ENCODE measurements around the gene SCAMP3.
"Not testable (repeated sequence)": the region's sequence is repeated elsewhere in the genome, so short reads cannot be mapped to it uniquely, and the experiment has no call there.

The SCAMP3 gene

DNA sequence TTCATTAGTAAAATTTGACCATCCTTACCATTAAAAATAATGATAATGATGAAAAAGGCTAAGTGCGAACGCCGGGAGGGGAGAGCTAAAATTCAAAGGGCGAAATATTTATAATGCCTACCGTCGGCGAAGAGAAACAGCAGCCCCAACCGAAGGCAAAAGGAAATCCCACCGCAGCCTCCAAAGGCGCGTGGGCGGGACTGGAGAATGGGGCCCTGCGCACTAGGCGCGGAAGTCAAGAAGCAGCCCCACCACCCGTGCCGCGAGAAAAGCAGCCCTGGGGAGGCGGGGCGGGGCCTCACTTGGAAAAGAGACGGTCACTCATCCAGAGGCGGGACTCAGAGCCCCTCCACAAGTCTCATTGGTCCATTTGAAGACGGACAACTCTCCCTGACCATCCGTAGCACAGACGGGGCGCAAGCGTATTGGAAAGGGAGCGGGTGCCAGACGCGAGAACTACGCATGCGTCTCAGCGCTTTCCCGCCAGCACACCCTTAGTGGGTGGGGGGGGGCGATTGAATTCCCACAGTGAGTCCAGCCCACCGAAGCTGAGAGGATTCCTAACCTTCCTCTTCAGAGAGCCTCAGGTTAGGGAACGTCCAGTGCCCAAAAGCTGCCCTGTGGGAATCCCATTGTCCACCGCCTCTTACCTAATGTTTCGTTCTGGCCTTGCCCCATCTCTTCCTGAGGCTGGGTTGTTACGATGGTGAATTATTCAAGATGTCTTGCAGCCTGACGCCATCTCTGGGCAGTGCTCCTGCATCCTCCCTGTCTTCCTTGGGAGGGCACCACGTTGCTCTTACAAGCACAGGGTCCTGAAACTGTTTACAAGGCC, 34.7 kb downstream of the SCAMP3 start:
- peak; percentile 99 for DNase-seq (ENCODE audit: low spot score)

DNA sequence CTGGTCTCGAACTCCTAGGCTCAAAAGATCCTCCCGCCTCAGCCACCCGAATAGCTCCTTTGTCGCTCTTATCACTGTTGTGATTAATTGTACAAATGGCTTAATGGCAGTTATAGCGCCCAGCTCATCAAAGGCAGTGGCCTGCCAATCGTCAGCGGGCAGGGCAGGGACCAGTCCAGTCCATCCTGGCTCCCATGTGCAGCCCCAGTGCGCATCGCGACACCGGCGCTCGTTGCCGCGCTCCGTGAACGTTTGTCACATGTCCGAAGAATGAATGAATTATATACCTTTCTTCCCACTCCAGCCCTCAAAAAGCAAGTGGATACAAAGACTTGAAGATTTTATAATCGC, 35.3 kb downstream of the SCAMP3 start:
- DNase-seq (ENCODE audit: low spot score) = no peak

DNA sequence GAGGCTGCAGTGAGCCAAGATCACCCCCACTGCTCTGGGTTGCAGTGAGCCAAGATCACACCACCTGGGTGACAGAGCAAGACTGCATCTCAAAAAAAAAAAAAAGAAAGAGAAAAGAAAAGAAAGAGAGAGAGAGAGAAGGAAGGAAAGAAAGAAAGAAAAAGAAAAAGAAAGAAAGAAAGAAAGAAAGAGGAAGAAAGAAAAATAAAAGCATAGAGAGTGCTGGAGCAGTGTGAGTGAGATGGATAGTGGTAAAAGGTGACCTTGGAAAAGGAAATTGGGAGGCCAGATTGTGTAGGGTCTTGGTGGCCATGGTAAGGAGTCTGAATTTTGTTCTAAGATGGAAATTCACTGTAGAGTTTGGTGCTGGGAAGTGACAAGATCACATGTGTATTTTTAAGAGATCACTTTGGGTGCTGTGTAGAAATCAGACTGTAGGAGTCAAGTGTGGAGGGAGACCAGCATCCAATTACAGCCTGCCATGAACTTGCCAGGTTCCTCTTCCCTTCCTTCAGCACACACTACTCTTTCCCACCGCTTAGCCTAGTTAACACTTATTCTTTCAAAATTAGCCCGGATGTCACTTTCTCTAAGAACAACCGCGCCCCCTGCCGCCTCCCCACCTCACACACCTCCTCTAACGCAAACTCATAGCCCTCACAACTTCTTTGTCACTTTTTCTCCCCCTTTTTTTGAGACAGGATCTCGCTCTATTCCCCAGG, 35.8 kb downstream of the SCAMP3 start:
- peak; percentile 80 for DNase-seq (ENCODE audit: low spot score)

DNA sequence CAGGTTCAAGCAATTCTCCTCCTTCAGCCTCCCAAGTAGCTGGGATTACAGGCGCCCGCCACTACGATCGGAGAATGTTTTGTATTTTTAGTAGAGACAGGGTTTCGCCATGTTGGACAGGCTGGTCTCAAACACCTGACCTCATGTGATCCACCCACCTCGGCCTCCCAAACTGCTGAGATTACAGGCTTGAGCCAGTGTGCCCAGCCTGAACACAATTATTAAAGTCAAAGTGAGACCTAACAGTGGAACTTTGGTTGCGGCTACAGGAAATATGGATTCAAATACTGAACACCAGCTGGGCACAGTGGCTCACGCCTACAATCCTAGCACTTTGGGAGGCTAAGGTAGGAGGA, 36.8 kb downstream of the SCAMP3 start:
- DNase-seq (ENCODE audit: low spot score) = not testable (repeated sequence)

DNA sequence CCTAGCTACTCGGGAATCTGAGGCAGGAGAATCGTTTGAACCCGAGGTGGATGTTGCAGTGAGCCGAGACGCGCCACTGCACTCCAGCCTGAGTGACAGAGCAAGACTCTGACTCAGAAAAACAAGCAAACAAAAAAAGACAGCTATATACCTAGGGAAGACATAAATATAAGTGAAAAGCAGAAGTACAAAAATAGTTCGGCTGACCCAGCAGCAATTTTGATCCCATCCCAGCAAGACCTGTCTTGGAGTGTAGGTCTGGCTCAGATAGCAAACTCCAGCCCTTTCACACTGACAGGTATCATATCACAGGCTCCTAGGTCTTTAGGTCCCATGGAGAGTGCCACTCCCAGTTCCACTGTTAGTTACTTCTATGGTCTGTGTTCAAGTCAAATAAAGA, 39.1 kb downstream of the SCAMP3 start:
- DNase-seq (ENCODE audit: low spot score) = no peak

DNA sequence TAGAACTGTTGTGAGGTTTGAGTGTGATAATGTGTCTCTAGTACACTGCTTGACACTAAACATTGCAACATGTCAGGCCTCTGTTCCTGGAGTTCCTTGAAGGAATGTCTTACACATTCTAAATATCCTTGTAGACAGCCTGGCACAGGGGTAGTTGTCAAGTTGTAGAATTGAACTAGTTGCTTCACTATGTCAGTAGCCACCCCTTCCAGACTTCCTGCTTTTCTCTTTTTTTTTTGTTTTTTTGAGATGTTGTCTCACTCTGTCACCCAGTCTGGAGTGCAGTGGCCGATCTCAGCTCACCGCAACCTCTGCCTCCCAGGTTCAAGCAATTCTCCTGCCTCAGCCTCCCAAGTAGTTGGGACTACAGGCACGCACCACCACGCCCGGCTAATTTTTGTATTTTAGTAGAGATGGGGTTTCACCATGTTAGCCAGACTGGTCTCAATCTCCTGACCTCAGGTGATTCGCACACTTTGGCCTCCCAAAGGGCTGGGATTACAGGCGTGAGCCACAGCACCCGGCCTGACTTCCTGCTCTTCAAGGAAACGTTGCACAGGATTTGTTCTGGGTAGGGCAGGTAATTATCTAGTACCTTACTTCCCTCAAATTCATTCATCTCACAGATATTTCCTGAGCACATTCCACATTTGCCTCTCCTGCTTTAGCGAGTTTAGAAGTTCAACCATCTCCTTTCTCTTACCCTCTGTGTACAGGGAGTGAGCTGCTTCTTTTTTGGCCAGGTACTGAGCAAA, 41.8 kb downstream of the SCAMP3 start:
- not testable (repeated sequence) for DNase-seq (ENCODE audit: low spot score)

DNA sequence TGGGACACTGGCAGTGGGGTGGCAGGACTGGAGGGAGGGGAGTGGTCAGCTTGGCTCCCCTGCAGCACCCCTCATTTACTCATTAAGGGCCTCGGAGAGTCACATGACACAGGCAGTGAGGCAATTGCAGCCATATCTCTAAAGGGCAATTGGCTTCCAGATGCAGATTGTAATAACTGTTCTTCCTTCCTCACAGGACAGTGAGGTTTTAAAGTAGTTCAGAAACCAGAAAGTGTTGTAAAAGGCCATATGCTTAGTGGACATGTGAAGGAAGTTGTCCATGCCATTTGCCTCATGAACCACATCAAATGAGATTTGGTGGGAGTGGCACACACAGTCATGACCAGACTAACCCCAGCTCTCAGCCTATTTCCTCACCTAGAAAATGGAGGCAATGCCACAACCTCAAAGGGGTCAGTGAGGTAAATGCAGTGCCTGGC, 42.5 kb downstream of the SCAMP3 start:
- no peak for DNase-seq (ENCODE audit: low spot score)

DNA sequence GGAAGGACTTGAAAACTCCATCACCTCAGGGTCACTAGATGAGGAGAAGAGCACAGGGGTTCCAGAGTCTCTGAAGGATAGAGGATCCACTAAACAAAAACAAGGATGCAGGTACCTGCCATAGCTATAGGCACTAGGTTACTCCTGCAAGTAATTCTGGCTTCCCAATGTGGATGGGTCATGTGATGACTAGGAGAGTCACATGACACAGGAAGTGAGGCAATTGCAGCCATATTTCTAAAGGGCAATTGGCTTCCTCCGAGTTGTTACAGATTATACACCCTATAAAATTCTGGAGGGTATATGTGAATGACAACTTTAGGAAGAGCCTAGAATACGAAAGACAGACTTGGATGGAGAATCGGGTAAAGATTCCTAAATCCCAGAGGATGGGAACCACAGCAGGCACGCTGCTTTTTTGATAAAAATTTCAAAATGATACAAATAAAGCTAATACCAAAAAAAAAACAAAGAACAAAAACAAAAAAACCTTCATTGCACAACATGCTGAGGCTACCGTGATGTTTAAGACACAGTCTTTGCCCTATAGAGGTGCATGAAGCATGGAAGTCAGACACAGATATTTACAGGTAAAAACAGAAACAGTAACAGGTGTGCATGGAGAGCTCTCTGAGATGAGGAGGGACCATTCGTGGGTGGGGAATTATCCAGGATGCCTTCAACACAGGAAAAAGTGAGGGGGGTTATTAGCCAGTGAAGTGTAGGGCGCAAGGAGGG, 43.1 kb downstream of the SCAMP3 start:
- no peak for DNase-seq (ENCODE audit: low spot score)

DNA sequence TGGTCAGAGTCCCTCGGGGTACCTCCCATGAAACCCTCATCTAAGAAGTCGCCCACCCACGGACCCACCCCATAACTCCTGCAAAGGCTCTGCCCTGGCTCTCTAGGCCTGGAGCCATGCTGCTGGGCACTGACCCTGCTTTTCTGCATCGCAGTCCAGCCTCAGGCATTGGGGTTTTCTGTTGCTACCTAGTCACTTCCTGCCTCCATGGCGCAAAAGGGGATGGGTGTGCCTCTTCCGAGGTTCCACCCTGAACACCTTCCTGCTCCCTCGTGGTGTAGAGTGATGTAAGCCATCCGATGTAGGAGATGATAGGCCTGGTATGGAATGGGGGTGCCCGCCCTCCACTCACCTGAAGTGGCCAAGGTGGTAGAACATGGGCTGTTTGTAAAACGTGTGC, 47.5 kb downstream of the SCAMP3 start:
- not testable (repeated sequence) for DNase-seq (ENCODE audit: low spot score)

DNA sequence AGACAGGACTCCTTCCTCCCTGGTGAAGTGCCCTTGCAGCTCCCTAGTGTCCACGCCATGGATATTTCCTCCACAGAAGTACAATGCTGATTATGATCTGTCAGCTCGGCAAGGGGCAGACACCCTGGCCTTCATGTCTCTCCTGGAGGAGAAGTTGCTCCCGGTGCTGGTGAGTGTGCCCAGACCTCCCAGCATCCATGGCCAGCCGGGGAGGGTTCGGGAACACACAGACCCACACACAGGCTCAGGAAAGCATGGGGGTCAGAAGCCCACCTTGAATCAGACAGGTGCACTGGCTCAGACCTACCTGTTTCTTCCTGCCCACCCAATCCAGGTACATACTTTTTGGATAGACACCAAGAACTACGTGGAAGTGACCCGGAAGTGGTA, 50.1 kb downstream of the SCAMP3 start:
- not testable (repeated sequence) for DNase-seq (ENCODE audit: low spot score)

DNA sequence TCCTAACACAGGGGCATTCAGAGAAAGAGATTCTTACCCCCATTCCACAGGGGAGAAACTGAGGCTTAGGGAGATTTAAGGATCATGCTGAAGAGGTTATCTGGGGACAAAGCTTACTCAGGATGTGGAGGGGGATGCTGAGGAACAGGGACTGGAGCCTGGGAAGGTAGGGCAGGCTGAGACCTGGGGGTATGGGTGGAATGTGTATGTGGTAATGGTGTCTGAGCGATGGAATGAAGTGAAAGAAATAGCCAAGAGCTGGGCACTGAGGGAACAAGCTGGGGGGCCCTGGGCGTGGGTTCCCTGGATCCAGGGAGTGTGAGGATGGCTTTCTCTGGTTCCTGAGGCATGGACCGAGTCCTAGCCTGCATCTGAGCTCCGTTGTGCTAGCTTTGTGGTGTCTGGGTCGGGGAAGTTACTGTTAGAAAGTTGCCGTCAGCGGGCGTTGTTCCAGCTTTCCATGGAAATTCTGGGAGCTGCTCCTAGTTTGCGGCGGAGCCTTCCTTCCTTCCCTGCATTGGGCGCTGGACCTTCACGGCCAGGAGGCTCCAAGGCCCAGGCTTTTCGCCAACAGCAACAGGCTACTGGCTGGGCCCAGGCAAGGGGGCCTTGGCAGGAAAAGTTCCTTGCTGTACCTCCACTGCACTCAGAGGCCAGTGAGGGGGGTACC, 50.6 kb downstream of the SCAMP3 start:
- peak; percentile 81 for DNase-seq (ENCODE audit: low spot score)

DNA sequence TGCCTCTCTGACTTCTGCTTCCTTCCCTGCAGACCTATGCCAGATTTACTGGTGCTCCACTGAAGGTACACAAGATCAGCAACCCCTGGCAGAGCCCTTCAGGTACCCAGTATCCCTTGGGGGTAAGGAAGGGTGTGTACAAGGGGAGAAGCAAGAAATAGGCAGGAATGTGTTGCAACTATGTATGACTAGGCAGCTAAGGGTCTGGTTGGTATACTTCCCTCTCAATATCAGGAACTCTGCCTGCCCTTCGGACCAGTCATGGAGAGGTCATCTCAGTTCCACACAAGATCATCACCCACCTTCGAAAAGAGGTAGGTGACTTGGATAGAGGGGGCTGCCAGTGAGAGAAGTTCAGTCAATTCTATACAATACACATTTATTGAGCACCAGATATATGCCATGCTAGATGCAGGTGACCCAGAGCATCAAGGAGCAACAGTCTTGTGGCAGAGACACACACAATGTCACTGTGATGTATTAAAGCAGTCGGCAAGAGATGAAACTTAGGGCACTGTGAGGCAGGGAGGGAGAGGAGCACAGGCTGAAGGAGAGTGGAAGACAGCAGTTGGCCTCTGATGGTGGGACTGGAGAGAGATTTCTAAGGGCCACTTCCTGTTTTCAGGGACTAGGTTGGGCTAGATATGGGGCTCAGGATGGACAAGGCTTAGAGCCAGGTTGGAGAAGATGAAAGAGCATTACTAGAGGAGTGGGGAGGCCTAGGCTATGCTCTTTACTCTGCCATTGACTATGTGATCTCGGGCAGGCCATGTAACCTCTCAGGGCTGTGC, 51.7 kb downstream of the SCAMP3 start:
- DNase-seq (ENCODE audit: low spot score) = no peak

DNA sequence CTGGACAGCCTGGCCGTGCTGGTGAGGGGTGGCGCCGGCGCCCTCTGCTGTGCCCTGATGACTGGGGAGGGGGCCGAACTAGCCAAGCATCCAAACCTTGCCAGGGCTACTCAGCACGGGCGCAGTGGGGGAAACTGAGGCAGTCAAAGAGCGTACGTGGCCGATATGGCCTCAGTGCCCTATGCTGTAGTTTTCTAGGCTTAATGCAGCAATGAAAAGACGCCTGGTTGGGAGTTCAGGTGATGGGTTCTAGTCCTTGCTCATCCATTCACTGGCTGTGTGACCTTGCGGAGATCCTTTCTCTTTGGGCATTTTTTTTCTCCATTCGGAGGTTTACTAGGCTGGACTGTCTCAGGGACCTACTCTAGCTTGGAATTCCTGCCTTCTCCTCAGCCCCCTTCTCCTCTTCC, 52.8 kb downstream of the SCAMP3 start:
- DNase-seq (ENCODE audit: low spot score) = no peak

DNA sequence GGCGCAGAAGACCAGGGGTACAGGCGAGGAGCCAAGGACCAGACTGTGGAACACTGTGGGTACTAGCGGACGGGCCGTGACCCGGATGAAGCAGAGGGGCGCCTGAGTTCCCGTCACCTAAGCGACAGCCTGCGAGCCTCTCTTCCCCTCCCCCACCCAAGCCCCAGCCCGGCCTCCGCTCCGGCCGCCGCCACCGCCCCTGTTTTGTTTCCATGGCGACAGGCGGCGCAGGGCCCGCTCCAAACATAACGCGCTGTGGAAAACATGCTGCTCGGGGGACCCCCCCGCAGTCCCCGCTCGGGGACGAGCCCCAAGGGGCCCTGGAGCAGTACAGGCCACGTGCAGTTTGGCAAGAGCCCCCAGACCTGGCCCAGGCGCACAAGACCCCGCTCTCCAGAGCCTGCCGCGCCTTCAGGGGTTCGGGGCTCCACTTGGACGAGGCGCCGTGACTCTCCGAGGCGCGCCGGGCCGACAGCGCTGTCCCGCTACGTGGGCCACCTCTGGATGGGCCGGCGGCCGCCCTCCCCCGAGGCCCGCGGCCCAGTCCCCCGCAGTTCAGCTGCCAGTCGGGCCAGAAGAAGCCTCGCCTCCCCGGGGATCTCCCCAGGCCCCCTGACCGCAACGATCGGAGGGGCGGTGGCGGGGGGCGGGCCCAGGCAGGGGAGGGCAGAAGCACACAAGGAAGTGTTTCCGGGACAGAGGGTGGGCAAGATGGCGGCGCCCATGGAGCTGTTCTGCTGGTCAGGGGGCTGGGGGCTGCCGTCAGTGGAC, 53.4 kb downstream of the SCAMP3 start, which contains the start of gene MTX1:
TSS of gene MTX1 (plus strand) at position 155 of the 771 bp plus-strand sequence. CDS start at position 265, 110 bp downstream.
- DNase-seq (ENCODE audit: low spot score) = peak; percentile 95

DNA sequence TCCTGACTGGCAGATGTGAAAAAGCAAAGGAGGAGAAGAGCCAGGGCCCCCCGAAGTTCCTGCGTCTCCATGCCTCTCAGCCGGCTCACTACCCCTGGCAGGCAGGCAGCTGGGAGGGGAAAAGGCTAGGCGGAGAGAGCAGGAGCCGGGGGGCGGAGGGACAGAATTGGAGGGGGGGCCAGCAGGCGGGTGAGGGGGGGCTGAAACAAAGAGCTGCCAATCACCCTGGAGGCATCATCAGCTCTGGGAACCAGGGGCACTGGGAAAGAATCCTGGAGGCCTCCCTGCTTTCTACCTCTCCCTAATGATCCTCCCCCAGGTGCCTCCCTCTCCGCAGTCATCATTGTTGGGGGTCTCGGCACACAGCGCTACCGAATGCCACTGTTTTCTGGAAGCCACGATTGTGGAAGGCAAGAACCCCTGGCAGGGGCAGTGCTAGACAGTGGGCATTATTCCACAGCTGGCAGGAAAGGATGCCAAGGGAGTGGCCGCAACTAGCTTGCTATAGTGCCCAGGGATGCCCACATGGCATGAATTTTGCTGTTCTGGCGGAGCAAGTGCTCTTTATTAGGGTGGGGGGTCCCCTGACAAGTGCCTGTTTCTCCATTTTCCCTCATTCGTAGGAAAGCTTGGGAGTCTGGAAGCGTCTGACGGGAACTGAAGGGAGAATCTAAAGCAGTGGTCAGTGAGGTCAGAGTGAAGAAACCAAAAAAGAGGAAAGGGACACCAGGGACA, 54.2 kb downstream of the SCAMP3 start, which contains the start of gene THBS3:
TSS of gene THBS3 (minus strand) at position 92 of the 735 bp plus-strand sequence. CDS start at position 71, 21 bp downstream.
- peak; percentile 86 for DNase-seq (ENCODE audit: low spot score)

DNA sequence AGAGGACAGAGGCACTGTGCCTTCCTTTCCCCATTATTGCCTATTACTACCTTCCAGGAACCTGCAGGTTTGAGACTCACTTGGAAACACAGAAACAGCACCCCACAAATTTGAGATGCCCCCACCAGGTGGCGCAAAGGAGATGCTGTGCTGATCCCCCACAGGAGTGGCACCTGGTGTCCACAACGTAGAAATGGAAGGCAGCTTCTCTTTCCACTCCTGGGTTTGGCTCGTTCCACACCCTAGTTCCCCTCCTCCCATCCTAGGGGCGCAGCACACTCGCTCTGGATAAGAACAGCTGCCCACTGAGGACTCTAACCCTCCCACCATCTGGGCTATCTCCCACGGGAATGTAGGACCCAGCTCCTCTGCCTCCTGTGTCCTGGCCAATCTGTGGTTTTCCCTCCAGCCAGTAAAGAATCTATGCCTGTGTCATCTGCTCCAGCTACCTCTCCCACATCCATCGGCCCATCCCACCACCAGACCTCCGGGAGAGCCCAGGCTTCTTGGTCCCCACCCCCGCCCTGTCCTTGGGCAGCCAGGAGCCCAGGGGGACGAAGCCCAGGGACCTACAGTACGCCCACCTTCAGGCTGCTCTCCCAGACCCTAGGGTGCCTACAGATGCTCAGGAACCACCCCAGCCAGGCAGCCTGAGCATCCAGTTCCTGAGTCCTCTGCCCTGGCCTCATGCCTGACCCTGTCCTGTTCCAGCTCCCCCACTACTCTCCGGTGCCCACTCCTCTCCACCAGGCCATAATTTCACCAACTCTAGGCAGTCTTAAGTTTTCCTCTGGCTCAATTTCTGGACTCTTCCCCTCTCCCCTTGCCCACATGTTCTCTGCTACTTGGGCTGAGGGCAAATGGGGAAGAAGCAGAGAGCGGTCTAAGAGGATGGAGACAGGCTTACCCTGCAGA, 55.0 kb downstream of the SCAMP3 start:
- DNase-seq (ENCODE audit: low spot score) = peak; percentile 86

All from left forelimb (tissue), 1 donor.